Fibroblast of gingiva (primary cell): ENCODE results near the gene IP6K2.

Experiments used
- DNase-seq: peaks from one replicate; pipeline ENCODE4 v3.0.0-alpha.2; 2011; ENCODE audit warnings: low read depth

The IP6K2 gene

DNA sequence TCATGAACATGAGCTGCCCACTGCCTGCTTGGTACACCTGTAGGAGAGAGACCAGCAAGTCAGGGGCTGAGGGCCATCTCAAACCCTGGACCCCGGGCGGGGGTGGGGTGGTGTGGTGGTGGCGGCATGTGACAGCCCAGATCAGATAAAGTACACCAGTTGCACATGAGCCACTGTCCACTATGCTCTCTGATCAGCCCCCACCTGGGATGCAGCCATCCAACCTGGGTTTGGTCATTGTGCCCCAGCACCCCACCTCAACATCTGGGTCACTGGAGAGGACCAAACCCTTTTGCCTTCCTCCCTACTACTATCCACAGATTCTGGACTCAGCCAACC is 28.3 kb downstream of the IP6K2 start:
- no peak for DNase-seq

DNA sequence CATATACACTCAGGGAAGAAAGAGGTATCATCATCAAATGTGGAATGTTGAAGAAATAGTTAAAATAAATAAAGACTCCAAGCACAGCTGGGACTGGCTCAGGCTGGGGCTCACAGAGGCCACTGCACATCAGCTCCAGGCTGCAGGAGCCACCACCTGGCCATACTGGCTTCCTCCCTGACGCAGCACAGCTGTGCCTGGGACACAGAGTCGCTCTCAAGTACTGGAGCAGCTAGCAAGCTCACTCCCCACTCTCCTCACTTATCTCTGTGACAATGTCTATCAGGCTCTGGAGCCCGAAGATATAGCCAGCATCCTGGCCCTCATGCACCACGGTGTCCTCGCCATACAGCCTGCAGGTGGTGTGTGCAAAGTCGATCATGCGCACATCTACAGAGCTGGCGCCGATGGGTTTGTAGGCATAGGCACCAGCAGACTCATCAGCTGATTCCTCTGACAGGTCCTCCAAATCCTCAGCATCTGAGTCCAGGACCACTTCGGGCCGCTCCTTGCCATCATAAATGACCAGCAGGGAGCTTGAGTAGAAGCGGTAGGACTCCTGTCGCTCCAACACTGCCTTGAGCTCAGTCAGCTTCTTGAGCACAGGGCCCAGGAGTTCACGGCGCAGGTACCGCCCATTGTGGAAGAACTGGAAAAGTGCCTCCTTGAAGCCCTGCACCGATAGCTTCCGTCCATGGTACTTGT is 28.8 kb downstream of the IP6K2 start:
- no peak for DNase-seq

DNA sequence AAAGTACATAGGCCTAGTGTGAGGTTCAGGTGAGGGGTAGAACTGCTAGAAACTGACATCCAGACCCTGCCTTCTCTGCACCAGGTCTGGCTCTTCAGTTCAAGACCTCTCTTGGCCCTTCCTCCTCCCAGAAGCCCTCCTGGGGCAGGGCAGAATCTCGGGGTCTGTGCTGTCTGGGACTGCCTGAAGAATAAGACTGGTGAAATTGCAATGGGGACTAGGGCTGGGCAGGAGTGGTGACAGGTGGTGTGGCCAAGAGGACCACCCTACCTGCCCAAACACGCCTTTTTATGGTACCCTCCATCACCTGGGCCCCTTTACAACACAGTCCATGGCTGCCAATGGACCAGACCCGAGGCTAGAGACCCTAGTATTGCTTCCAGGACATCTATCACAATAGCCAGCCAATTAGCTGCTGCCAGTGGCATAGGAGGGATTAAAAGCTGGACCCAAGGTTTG is 29.8 kb downstream of the IP6K2 start:
- DNase-seq = no peak

DNA sequence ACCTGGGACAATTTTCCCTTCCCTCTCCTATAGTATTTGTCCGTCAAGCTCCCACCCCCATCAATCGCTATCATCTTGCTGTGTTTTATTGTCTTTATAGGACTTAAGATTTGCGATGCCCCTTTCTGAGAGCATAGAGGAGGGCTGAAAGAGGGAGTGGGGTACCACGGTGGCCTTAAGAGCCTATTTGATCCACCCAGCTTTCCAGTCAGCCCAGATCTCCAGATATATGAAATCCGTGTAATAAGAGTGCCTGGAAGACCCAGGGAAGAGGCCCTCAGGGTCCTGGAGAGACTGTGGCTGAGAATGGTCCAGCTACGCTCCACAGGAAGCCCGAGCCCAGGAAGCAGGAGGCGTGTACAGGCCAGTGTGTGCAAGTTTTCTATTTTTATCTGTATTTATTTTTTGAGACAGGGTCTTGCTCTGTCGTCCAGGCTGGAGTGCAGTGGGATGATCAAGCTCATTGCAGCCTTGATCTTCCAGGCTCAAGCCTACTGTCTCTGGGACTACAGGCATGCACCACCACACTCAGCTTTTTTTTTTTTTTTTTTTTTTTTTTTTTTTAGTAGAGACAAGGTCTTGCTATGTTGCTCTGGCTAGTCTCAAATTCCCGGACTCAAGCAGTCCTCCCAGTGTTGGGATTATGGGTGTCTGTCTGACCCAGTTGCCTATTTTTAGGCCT is 30.3 kb downstream of the IP6K2 start:
- no peak for DNase-seq

DNA sequence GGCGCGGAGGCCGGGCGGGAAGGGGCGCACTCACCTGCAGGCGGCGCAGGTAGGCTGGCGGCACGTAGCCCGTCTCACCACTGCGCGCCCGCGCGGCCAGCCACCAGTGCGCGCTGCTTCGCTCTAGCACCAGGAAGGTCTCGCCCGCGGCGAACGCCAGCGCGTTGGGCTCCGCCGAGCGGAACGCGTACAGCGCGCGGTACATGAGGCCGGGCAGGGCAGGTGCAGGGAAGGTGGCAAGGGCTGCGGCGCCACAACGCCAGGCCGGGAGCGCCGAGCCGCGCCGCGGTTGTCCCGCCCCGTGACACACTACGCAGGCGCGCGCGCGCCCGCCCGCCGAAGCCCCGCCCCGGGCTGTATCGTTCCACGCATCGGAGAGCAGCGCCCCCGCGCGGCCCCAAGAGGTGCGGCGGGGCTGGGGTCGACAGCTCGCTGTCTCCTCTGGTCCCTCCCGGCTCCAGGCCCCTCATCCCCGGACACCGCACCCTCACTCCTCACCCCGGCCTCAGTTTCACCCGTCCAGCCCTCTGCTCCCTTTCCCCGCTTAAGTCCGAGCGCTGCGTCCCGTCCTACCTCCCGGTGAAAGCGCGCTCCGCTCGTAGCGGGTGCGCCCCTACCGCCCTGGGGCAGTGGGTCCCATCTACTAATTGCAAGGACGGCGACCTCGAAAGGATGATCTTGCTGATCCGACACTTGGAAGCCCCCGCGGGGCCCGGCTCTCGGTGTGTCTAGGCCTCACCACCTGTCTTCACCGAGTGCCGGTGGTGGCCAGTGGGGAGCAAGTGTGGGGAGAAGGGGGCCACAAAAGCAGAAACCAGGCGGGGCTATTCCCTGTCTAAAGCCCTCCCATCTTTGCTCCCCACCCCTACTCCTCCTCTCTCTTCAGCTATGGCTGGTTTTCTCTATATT is 31.2 kb downstream of the IP6K2 start, which contains the start of gene NCKIPSD:
TSS of gene NCKIPSD (minus strand) at position 313 of the 909 bp plus-strand sequence. CDS start at position 205, 108 bp downstream.
- DNase-seq = peak; percentile 71

DNA sequence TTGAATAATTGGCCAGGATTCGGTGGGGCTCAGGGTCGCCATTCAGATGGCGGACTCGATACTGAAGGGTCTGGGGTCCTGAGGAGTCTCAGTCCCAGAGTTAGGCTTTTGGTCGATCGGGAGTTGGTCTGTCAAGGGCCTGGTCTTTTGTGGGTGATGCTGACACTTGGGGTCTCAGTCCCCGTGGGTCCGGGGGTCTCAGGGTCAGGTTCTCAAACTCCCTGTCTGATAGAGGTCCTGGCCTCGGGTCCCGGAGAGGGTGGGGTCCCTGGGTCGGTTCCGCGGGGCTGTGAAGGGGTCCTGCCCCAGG is 31.8 kb downstream of the IP6K2 start:
- no peak for DNase-seq

DNA sequence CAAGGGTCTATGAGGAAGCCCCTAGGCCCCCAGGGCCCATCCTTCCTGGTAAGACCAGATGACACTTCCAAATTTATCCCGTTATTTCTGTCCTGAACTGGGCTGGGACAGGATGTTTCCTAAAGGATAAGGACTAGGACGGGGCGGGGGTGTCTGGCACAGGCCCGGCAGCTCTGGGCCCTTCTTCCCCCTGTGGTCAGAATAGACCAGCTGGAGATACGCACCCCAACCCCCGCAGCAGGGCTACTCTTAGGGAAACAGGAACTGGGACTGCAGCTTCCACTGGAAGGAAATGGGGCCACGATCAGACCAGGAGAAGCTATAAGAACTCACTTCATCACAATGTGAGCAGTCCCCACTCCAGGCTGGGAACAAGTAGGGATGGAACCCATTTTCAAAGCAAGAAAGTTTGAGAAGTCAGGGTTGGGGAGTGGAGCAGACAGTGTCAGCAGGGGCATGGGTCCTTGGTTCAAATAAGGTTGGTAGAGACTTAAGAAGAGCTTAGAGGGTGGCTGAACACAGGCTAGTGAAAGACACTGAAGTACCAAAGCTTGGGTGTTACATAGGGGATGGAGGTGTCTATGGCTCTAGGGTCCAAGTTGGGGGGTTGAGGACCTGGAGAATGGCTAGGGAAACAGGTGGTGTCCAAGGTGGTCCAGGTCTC is 32.4 kb downstream of the IP6K2 start:
- DNase-seq = no peak

DNA sequence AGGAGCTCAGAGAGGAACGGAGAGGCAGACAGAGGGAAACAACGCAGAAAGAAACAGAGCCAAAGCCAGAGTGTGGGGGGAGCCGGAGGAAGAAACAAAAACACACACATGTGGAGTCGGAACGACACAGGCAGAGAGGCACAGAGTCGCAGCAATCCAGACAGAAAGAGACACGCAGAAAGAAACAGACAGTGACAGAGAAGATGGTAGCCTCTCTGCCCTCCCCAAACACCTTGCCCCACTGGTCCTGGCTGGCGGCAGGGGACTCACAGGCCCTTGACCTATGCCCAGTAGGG is 33.0 kb downstream of the IP6K2 start:
- DNase-seq = no peak

DNA sequence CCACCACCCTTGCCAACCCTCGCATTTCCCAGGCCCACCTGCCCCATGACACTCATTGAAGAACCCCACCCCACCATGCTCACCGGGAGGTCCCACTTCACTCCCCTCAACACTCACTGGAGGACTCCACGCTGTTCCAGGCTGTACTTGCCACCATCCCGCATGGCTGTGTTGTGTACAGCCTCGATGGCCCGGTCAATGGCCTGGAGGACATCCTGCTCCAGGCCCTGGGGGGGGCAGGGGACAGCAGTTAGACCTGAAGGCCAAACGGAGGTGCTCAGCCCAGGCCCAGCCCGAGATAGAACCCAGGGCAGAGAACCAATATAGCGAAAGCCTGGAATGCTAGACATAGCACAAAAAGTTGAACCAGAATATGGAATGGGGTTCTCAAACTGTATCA is 34.2 kb downstream of the IP6K2 start:
- no peak for DNase-seq

DNA sequence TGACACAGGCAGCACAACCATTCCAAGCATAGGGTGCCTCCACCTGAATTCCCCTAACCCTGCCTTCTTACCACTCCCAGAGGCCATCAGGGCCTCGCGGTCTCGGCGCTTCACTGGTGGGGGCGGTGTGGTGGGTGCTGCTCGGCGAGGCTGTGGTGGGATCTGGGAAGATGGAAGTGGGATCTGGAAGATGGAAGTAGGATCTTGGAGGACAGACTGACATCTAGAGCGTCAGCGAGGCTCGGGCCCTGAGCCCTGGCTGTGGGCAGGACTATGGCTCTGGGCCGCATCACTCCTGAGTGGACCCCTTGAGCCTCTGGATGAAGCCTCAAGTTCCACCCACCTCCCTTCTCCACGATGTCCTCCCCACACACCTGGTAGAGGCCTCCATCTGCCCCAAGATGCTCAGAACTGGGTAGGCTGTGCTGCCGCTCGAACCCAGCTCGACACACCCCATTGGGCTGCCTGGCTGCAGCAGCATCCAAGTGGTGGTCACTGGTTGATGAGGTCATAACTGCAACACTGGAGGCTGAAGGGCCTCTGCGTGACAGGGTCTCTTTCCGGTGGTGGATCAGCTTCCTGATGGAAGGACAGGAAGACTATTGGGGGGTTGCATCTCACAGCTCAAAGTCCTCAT is 34.9 kb downstream of the IP6K2 start:
- DNase-seq = no peak

DNA sequence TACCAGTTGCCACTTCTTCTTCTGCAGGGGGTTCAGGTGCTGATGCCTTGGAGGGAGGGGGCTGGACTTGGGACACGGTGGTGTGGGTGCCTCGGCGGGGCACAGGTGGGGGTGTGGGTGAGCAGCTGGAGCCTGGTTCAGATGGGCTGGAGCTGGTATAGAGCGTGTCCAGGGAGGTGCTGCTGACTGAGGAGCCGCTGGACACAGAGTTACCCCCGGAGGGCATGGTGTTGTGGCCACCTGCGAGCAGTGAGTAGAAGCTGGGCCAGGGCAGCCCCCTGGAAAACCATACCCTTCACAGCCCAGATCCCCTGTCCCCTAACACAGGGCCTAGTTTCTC is 35.5 kb downstream of the IP6K2 start:
- no peak for DNase-seq

DNA sequence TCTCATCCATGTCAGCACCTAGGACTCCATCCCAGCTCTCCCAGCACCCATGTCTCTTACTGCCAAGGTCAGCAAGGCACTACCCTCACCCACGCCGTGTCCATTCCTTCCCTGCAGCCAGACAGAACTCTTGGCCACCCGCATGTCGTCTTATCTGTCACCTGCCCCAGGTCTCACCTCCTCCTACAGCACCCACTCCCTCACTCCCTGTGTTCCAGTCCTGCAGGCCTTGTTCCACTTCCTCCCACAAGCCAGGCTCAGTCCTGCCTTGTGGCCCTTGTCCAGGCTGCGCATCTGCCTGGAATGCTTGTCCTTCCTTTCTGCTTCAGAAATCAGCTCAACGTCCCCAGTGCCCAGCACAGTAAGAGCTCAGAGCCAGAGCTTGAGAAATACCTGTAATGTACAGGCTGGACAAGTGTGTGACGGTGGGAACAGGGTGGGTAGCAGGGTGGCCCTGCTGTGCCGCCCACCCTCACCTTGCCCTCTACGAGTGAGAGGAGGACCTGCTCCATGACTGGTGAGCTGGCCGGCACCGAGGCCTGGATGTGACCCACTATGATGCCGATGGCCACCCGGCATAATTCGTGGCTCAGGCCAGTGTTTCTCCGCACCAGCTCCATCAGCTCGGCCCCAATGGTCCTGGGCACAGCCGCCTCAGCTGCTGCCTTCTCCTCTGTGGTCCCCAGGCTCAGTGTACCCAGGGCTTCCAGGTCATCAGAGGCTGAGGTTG is 36.0 kb downstream of the IP6K2 start:
- DNase-seq = no peak

DNA sequence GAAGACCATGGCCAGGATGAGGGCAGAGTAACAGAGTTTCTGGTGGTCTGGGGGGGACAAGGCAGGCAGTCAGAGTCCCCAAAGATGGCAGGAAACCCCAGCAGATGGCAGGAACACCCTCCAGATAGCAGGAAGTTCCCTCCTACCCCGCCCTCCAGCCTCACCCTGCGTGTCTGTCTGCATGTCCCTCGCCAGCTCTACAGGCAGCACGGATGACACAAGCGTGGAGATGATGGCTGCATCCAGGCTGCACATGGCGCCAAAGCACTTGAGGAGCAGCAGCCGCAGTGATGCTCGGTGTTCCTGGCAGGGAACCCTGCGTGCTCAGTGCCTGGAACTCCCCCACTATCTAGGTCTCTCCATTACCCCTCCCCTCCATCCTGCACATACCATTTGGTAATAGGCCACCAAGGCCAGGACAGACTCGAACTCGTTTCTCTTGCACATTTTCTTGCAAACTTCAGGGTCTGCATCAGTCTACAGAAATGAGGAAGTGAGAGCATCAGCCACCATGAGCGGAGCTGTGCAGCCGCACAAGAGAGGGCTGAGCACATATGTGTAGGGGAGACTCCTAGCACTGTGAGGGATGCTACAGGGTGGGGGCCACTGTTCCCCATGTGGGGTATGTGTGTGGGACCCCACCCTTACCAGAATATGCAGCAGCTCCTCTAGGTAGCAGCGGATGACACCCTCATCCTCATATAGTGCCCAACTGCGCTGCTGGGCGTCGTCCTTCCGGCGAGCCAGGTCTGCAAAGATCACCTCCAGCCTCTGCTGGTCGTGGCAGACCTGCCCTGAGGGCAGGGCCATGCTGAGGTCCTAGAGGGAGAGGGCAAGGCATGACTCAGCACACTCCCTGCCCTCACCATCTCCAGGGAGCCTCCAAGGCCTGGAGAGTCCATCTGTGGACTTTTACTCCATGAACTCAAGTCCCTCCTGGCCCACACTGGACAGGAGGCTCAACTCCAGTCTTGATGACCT is 37.3 kb downstream of the IP6K2 start:
- DNase-seq = no peak

DNA sequence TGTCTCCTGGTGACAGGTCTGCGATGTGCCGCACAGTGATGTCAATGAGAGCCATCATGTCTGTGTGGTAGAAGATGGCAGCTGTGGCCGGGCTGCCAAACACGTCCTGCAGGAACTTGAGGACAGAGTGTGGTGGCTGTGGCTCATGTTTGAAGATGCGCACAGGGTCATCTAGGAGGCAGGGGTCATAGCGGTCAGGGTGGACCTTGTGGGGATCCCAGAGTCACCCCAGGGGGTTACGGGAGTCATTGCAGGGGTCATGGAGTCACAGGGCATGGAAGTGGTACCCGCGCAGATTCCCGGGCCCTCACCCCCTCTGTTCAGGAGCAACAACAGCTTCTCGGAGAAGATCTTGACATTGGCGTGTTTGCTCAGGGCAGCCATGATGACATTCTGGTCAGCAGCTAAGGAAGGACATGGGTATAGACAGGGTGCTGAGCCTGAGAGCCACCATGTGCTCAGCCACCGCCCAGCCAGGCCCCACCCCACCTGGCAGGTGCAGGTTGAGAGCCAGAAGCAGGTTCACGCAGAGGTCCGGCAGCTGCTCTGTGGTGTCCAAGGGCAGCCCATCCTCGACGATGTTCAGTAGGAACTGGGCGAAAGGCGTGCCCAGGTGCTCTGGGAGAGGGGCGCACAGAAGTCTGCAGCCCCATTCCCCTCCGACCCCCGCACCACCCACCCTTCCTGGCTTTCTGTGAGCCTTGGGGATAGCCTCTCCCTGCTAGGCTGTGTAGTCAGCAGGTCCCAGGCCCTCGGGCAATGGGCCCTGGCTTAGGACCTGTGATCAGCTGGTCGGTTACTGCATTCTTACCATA is 38.2 kb downstream of the IP6K2 start:
- no peak for DNase-seq

DNA sequence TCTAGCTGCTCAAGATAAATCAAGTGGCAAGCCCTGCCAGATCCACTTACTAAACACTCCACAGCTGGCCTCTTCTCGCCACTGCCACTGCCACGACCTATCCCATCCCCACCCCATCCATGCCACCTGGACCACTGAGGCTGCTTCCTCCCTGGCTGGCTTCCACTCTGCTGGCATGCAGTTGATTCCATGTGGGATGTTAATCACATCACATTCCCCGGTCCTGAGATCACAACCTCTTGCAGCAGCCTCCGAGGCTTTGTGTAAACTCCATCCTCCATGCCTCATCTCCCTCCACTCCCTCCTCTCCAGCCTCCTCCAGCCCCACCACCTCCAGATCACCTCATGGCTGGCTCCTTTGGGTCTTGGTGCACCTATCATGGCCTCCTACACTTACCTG is 39.0 kb downstream of the IP6K2 start:
- no peak for DNase-seq

DNA sequence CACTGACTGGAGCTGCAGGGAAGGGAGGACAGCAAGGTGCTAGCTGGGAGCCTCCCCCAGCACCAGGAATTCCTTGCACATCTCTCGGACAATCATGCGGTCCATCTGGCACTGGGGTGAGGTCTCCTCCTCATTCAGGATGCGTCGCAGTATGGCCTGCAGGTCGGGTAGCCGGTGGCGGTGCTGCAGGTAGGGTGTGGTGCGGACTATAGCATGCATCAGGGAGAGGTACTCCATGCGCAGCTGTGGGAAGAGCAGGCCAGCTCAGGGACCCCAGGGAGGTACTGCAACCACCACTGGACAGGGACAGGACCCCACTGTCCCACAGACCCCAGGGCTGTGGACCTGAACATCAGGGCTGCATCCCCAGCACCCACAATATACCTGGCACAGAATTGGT is 42.5 kb downstream of the IP6K2 start:
- DNase-seq = no peak

DNA sequence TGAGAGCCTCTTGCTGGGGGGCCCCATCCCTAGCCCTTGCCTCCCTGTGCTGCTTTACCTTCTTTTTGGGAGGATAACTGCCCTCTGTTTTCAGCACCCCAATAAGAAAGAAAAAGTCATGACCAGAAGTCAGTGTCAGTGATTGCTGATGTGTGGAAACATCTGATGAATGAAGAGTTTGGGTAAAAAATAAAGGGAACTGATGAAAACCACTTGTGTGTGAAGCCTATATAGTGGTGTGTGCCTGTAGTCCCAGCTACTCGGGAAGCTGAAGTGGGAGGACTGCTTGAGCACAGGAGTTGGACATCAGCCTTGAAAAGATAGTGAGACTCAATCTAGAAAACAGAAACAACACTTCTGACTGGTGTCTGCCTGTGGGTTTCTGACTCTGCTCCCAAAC is 44.5 kb downstream of the IP6K2 start:
- no peak for DNase-seq

DNA sequence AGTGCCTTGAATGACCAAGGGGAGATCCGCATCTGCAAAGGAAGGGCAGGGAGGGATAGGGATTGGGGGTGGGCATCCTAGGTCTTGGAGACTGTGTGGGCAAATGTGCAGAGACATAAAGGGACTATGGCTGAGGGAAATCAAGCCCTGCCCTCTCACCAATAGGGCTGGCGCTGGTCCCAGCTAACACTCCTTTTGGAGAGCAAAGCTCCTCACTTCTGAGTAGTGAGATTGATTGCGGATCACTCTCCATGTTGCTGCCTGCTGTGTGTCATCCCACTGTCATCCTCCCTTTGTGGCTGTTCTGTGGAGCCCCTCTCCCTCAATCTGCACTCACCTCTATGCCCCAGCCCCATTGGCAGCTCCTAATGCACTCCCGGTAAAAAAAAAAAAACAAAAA is 52.1 kb downstream of the IP6K2 start:
- no peak for DNase-seq

DNA sequence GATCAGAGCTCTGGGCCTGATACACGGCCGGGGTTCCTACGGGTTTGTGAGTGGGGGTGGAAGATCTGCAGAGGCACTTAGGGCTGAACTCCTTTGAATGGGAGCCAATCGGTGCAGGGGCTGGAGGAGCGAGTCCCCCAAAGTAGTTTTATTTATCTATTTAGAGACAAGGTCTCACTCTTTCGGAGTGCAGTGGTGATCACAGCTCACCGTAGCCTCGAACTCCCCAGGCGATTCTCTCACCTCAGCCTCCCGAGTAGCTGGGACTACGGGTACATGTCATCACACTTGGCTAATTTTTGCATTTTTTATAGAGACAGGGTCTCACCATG is 52.7 kb downstream of the IP6K2 start:
- no peak for DNase-seq
